ENCODE results near the gene FRMD5.

- TF ChIP-seq CTCF (IDR thresholded peaks at IDR 0.05) (no peak), EZH2 (IDR thresholded peaks at IDR 0.05; ENCODE audit: borderline replicate concordance, insufficient read depth, low read depth, low read length, poor library complexity, severe bottlenecking) (no peak)
Observed at GRCh38 chr15:43939070-43939469, 256.0 kb downstream of the FRMD5 start.
